Urothelium cell line (cell line): ENCODE data around the gene WDHD1.
"Not testable (repeated sequence)": the region's sequence is repeated elsewhere in the genome, so short reads cannot be mapped to it uniquely, and the experiment has no call there.

Experiments
- DNase-seq: peaks from one replicate; pipeline ENCODE4 v3.0.0; 2011; ENCODE audit warnings: low spot score, mixed read lengths
- FAIRE-seq: peaks from 2 replicates; lab custom pipeline; 2011; peaks lifted over from hg19 to GRCh38; lab: Jason Lieb, UNC

WDHD1 gene, protein sequence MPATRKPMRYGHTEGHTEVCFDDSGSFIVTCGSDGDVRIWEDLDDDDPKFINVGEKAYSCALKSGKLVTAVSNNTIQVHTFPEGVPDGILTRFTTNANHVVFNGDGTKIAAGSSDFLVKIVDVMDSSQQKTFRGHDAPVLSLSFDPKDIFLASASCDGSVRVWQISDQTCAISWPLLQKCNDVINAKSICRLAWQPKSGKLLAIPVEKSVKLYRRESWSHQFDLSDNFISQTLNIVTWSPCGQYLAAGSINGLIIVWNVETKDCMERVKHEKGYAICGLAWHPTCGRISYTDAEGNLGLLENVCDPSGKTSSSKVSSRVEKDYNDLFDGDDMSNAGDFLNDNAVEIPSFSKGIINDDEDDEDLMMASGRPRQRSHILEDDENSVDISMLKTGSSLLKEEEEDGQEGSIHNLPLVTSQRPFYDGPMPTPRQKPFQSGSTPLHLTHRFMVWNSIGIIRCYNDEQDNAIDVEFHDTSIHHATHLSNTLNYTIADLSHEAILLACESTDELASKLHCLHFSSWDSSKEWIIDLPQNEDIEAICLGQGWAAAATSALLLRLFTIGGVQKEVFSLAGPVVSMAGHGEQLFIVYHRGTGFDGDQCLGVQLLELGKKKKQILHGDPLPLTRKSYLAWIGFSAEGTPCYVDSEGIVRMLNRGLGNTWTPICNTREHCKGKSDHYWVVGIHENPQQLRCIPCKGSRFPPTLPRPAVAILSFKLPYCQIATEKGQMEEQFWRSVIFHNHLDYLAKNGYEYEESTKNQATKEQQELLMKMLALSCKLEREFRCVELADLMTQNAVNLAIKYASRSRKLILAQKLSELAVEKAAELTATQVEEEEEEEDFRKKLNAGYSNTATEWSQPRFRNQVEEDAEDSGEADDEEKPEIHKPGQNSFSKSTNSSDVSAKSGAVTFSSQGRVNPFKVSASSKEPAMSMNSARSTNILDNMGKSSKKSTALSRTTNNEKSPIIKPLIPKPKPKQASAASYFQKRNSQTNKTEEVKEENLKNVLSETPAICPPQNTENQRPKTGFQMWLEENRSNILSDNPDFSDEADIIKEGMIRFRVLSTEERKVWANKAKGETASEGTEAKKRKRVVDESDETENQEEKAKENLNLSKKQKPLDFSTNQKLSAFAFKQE

DNA sequence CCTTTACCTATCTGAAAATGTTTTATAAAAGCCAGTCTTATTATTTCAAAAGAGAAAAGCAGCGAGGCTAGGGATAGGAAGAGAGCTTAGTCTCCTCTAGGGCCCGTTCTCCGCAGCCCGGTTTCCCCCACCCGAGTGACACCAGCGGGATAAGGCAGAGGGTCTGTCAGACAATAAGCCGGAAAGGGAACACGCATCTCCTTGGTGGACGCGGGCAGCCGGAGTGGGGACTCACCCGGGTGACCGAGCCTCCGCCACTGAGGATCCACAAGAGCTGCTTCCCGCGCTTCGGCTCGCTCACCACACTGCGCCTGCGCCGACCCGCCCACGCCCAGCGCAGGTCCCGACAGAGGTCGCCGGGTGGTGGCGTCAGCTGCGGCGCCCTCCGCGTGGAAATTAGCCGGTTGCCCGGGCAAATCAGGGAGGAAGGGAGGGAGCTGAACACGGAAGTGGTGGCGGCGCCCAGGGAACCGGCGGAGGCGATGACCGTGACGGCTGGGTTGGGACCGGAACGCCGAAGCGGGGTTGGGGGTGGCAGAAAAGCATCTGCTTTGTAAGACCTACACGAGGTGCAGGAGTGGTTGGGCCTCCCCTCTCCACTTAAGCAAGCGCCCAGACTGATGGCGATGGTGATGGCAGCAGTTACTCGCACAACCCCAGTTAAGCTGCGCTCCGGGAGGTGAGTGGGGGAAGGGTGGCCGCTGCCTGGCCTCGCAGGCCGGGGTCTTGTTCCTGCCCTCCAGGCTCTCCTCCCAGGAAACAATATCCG is at the start of gene WDHD1, which contains the start of gene SOCS4:
Gene WDHD1 (minus strand): TSS at position 307 of the 769 bp plus-strand sequence. CDS start 312 bp downstream, outside the sequence.
Gene SOCS4 (plus strand): TSS at position 444 of the 769 bp plus-strand sequence. CDS start 15,806 bp downstream, outside the sequence.
- FAIRE-seq = peak; percentile 99

DNA sequence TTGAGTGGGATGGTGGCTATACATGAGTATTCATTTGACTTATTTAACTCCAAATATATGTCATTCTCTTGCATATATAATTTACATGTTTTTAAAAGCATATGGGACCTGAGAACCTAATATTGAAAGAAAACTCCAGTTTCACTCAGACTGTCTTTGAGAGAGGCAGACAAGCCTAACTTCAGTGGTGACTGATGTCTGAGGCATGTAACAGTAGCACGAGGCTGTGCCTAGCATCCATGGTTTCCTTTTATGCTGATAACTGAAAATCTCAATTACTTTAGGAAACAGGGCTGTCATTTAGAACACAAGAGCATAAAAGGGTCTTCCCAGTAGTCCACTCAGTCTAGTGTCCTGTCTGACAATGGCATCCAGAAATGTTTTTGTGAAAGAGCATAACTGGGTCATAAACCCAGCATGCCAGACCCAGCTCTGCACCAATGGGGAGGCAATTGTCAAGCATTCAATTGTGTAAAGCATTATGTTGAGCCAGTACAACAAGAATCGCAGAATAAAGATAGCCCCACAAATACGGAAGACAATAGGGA is 48.8 kb upstream of the WDHD1 start:
- FAIRE-seq = no peak
- no peak for DNase-seq

More for the DNA sequence above, at the start of gene WDHD1, which contains the start of gene SOCS4:
- peak; percentile 100 for DNase-seq

DNA sequence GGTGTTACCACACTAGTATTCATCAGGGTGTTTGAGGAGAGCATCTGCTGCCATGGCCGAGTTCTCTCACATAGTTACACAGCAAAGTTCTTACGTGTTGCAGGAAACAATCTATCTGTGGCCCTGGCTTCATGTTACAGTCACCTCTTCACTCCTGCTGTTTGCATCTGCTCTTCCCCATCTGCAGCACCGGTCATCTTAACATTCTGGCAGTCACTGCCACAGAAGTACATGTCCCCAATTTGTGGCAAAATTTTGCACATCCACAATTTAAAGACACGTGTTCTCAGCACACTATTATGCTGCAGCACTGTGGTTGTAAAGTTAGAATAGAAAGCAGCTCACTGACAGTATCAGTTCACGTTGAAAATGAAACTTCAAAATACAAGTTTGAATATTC is 47.8 kb upstream of the WDHD1 start:
- DNase-seq (no peak), FAIRE-seq (no peak)

DNA sequence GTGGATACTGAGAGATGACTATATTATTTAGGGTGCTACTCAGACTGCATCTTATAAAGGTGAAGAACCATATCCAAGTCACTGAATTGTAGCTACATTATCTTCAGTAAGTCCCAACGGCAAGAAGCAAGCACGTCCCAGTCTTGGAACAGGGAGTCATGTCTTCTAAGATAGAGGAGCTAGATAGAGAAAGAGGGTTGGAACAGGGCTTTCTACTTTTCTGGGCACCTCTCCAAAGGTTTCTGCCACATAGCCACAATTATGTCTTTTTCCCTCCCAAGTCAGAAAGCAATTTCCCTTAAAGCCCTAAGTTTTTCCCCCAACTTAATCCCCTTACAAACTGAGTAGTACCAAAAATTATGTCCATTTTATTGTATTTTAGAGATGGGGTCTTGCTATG is 47.0 kb upstream of the WDHD1 start:
- DNase-seq = no peak
- no peak for FAIRE-seq

DNA sequence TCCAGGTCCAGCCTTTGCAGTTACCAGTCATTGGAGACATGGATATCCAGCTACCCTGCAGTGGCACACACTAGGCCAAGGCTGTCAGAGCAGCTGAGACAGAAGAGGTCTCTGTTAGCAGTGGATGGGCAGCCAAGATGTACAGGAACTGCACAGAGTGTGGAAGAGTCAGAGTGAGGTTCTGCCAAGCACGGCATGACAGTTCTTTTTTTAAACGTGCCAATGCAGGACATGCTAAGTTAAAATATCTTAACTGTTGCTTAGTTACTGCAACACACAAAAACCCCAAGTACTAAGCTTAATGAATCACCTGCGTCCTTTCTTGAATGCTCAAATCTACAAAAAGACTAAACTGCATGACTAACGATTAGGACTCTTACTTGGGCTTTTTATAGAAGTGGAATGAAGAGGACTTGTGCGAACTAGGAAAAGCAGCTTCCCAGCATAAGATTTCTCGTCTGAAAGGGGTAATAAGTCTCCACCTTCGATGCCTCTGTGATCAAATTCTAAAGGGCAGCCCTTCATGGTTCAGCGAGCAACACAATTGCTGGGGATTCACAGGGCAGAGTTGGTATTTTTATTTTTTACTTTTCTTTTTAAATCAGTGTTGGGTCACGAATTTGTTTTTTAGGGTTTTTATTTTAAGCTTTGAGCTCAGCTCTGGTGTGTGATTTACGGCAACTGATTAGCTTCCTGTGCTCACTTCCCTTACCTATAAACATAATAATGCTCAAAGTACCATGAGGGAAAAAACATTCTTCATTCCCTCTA is 45.2 kb upstream of the WDHD1 start:
- FAIRE-seq = no peak
- no peak for DNase-seq

DNA sequence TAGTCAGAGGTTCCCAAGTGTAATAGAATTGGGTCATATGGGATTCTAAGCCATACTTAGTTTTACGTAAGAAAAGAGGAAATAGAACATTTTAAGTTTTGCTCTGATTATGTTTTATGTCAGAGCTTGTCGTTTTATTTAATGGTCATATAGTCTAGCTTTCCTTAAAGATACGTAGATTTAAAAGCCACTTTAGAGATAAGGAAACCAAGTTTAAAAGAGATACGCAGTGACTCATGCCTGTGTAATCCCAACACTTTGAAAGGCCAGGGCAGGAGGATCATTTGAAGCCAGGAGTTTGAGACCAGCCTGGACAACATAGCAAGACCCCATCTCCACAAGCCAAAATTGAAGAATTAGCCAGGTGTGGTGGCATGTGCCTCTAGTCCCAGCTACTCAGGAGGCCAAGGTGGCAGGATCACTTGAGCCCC is 44.1 kb upstream of the WDHD1 start:
- no peak for DNase-seq
- FAIRE-seq = no peak

DNA sequence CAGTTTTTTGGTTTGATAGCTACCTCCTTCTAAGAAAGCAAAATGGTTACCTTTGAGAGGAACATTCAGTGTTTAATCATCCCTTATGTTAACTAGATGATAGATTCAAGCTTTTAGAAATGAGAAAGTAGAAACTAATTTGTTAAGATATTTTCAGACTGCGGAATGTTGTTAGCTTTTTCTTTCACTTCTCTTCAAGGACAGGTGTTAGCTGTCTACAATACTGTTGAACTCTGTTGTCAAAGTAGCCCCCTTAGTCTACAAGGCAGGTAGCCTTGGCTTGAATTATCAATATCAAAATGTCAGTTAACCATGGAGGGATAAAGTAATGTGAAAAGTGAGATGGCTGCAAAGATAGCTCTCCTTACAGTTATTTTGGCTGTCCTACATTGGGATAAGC is 39.3 kb upstream of the WDHD1 start:
- FAIRE-seq = no peak
- DNase-seq = no peak

DNA sequence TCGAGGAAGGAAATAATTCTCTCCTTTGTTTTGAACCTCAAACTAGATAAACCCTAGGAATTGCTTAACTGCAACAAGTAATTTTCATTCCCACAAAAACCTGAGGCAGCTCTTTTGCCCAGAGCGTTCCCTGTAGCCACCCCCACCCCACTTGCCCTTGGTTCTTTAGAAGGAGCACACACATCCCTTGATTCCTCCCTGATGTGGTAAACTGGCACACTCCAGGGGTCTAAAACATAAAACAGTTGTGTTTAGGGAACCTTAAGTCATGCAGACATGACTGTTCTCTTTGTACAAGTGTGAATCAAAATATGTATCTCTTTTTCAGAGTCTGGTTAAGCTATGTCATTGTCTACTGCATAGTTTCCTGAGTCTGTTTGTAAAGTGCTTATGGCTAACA is 38.5 kb upstream of the WDHD1 start:
- no peak for DNase-seq
- peak; percentile 27 for FAIRE-seq

DNA sequence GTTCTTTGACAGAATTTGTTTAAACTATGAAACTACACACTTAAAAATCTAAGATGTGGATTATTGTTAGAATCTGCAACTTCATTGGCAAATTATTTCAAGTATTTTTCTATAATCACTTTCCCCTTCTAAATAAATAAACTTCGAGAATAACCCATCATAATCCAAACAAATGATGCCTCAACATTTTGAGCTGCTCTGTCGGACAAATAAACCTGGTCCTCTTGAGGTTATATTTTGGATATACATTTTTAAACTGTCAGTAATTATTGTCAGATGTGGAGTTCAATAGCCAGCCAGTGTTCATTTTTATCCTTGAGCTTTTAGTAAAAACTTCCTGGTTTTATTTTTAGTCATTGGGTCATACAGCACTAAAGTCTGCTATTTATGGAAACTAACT is 38.0 kb upstream of the WDHD1 start:
- DNase-seq, FAIRE-seq: not testable (repeated sequence)

DNA sequence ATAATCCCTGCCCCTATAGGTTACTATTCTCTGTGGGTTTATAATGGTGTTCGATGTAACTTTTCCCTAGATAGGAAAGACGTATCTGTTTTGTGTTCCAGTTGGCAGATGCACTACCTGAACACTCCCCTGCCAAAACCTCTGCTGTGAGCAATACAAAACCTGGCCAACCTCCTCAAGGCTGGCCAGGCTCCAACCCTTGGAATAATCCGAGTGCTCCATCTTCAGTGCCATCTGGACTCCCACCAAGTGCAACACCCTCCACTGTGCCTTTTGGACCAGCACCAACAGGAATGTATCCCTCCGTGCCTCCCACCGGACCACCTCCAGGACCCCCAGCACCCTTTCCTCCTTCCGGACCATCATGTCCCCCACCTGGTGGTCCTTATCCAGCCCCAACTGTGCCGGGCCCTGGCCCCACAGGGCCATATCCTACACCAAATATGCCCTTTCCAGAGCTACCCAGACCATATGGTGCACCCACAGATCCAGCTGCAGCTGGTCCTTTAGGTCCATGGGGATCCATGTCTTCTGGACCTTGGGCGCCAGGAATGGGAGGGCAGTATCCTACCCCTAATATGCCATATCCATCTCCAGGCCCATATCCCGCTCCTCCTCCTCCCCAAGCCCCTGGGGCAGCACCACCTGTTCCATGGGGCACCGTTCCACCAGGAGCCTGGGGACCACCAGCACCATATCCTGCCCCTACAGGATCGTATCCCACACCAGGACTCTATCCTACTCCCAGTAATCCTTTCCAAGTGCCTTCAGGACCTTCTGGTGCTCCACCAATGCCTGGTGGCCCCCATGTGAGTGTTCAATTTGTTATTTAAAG is 35.8 kb upstream of the WDHD1 start:
- no peak for DNase-seq
- FAIRE-seq = peak; percentile 77

DNA sequence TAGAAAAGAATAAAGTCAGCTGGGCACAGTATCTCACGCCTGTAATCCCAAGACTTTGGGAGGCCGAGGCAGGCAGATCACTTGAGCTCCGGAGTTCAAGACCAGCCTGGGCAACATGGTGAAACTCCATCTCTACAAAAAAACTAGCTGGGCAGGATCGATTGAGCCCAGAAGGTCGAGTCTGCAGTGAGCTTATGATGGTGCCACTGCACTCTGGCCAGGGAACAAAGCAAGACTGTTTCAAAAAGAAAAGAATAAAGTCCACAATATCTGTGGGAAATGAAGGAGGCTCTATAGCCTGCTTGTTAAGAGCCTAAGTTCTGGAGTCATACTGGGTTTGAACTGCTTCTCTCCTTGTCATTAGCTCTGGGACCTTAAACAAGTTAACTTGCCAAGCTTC is 32.4 kb upstream of the WDHD1 start:
- DNase-seq = no peak
- FAIRE-seq = no peak

DNA sequence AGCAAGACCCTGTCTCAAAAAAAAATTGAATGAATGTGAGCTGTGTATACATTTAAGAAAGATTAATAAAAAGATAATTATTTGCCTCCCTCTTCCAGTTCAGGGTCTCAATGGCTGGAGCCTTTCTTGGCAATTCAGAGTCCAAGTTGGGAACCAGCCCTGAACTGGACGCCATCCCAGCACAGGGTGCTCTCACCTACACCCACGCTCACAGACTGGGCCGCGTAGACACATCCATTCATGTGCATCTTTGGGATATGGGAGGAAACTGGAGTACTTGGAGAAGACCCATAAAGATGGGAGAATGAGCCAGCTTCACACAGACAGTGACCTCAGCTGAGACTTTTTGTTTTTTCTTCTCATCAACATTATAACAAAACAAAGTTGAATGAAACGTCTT is 31.0 kb upstream of the WDHD1 start:
- no peak for FAIRE-seq
- no peak for DNase-seq

DNA sequence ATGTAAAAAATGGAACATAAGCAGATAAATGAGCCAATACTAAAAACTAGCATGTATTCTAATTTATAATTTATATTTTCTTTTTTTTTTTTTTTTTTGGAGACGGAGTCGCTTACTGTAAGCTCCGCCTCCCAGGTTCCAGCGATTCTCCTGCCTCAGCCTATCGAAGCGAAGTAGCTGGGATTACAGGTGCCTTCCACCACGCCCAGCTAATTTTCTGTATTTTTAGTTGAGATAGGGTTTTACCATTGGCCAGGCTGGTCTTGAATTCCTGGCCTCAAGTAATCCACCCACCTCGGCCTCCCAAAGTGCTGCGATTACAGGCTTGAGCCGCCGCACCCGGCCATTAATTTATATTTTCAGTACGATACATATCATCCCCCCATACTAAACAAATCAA is 27.2 kb upstream of the WDHD1 start:
- no peak for DNase-seq
- no peak for FAIRE-seq

DNA sequence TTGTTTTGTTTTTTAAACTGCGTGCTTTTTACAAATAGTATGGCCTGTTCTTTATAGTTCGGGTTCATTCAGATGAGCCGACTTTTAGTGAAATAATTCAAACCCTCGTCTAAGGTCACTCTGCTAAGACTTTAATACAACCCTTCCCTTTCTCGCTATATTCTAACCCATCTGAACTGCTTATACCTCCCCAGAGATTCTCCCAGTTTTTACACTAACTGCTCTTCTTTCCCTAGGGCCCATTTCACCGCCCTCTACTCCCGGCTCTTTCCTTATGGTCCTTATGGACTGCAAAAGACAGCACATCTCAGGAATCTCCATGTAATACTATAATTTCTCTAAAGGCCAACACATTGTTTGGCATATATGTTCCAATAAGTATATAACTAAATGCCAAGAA is 26.6 kb upstream of the WDHD1 start:
- no peak for DNase-seq
- FAIRE-seq = no peak

DNA sequence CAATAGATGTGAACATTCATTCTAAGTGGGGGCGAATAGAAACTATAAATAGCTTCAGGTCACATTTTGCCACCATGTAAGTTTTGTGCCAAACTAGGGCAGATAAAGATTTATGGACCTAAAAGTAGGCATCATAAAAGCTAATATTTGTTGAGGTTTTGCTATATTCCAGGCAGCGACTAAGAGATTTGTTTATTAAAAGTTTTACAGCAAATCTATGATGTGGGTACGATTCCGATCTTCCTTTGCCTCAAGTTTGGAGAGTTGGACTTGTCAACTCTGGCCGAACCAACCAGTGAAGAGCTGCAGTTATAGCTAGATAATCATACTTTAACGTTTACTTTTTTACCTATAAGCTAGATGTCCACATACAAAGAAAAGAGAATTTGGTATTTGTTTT is 26.1 kb upstream of the WDHD1 start:
- FAIRE-seq (no peak), DNase-seq (no peak)

DNA sequence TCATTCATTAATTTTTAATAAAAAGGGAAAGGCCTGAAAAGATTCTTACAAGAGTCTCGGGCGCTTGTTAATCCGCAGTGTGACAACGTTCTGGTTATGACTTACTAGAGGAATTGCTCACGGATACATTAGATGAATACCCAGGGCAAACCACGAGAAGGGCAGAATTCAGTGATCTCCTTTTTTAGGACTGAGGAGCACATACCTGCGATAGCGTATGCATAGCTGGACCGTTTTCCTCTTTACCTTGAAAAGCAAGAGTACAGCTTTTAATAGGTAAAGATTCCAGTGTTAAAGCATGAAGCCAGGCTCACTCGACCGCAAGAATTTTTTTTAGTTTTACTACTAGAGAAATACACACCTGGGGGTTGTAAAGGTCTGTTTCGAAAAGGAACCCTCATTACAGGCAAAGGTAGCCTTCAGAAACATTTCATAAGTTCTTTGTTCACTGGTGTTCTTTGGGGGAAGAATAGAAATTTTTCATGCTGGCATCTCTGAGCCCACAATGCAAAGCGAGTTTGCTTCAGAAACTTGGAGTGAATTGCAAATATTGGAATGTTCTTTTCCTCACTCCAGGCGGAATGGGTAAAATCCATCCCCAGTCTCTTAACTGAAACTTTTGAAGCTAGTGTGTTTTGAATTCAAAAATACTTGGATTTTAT is 25.5 kb upstream of the WDHD1 start:
- no peak for DNase-seq
- no peak for FAIRE-seq

DNA sequence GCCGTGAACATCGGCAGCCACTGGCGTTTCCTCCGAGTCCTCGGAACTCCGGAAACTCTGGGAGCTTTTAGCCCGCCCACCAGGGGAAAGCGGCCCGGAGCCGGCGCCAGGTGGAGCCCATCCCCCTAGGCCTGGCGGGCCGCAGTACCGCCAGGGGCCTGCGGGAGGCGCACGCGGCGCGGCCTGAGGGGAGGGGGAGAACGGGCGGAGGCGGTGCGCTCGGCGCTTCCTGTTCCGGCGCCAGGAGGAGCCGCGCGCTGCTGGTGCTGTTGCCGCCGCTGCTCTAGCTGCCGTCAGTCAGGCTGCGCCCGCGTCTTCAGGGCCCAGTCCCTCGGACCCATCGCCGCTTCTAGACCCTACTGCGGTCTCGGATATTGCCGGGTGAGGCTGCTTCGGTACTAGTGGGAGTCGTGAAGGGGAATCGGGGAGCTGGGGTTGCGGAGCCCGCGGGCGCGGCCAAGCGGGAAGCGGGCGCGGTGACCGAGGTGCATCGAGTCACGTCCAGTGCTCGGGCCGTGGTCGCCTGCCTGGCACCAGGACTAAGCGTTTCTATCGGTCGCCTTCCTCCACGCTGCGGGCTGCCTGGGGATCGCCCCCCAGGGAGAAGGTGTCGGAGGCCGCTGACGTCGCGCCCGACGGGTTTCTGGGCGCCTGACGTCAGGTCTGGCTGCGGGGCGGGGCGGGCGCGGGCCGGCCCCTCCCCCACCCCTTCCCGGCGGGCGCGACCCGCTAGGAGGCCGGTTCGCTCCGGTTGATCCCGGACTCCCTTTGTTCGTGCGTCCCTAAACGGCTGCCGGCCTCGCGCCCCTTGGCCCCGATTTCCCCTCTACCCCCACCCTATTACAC is 24.7 kb upstream of the WDHD1 start, which contains the start of gene MAPK1IP1L:
Gene MAPK1IP1L (plus strand): TSS at position 225 of the 846 bp plus-strand sequence. CDS start 10,037 bp downstream, outside the sequence.
- FAIRE-seq (peak; percentile 96), DNase-seq (peak; percentile 100)
